H1 (cell line): ENCODE data around the gene CLCA1. TPM values are rescaled to one million over a fixed set of nuclear protein-coding genes. Genes with fewer than 3 reads are reported as not detected.

ENCODE experiments used
- HDAC2 ChIP-seq, 2 experiments: fragments of 300-600 bp in 1 of 2; sonication (generic) in 1 of 2; IDR thresholded peaks; 2 replicates each; pipeline ENCODE4 v1.6.1; 2011 to 2012; ENCODE audit warnings: low read depth in 2 of 2, low read length in 2 of 2, mild to moderate bottlenecking in 2 of 2, moderate library complexity in 2 of 2, borderline replicate concordance in 1 of 2, inconsistent platforms in 1 of 2
- POLR2AphosphoS5 ChIP-seq: IDR thresholded peaks from 2 replicates; pipeline ENCODE4 v1.6.1; 2011; ENCODE audit warnings: low read depth, low read length
- RBBP5 ChIP-seq: IDR thresholded peaks from 2 replicates; pipeline ENCODE4 v1.7.1; 2012; ENCODE audit warnings: low read depth, mild to moderate bottlenecking, inconsistent platforms, low read length, moderate library complexity, borderline replicate concordance
- RNF2 ChIP-seq: fragments of 200-900, 300-1000 bp; sonication (generic); IDR thresholded peaks from 2 replicates; pipeline ENCODE4 v1.7.1; 2016; ENCODE audit warnings: borderline replicate concordance, low read depth, mild to moderate bottlenecking, antibody characterized with exemption, low read length; ENCODE audit not compliant: poor library complexity, severe bottlenecking; ENCODE audit errors: missing control alignments
- RXRA ChIP-seq: IDR thresholded peaks from 2 replicates; pipeline ENCODE4 v1.6.1; 2011; ENCODE audit warnings: low read depth, mild to moderate bottlenecking, low read length, moderate library complexity; ENCODE audit not compliant: insufficient read depth
- TAF7 ChIP-seq: optimal IDR thresholded peaks from 2 replicates; pipeline ENCODE3; 2011; ENCODE audit warnings: low read depth, mild to moderate bottlenecking, inconsistent platforms, low read length, moderate library complexity, borderline replicate concordance
- polyA plus RNA-seq, 7 experiments: library from polyadenylated mRNA; depleted of rRNA in 3 of 7; stranded (reverse) in 5 of 7; unstranded in 2 of 7; fragments of >200 nt in 5 of 7; fragments of 200-250 nt in 2 of 7; gene quantifications; 1 replicate in 5 of 7; 2 replicates in 1 of 7; 4 replicates in 1 of 7; pipeline versions ENCODE4 v1.2.1 to v1.2.3, GENCODE V29; 2011 to 2013; ENCODE audit warnings: missing spikeins in 2 of 7, mixed read lengths in 2 of 7
- total RNA-seq: library from RNA; stranded (reverse); fragmentation: NEBNext Ultra II Directional; extraction: Animal tissue kit (Norgen Biotek cat#: 25700); gene quantifications from 2 replicates; pipeline ENCODE4 v1.2.1, GENCODE V29; 2021
- TF ChIP-seq, protein P1 (sequence below): IDR thresholded peaks from 2 replicates; pipeline ENCODE4 v1.6.1; 2012; ENCODE audit warnings: low read length, inconsistent platforms

CLCA1 gene
- total and polyA plus RNA-seq, 2 of the 8 experiments (the other 6 are each of a cell fraction or from before 2014, with no cell fraction given) = not detected

DNA sequence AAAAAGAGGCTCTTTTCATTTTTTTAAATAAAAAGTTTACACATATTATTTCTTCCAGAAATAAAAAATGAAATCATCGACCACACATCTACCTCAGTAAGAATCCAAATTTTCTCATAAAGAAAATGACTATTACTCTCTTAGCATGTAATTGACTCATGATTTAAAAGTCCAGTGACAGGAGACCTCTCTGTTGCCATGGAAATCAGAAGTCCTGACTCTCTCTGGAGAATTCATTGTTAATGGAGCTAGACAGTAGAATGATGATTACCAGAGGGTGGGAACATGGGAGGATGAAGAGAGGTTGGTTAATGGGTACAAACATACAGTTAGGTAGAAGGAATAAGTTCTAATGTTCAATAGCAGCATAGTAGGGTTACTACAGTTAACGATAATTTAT, 73.1 kb downstream of the CLCA1 start (continued):
- no peak for TF ChIP-seq RBBP5
- TF ChIP-seq, protein P1, sequence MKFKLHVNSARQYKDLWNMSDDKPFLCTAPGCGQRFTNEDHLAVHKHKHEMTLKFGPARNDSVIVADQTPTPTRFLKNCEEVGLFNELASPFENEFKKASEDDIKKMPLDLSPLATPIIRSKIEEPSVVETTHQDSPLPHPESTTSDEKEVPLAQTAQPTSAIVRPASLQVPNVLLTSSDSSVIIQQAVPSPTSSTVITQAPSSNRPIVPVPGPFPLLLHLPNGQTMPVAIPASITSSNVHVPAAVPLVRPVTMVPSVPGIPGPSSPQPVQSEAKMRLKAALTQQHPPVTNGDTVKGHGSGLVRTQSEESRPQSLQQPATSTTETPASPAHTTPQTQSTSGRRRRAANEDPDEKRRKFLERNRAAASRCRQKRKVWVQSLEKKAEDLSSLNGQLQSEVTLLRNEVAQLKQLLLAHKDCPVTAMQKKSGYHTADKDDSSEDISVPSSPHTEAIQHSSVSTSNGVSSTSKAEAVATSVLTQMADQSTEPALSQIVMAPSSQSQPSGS = no peak
- no peak for TF ChIP-seq POLR2AphosphoS5
- TF ChIP-seq RNF2 = no peak
- no peak for TF ChIP-seq TAF7
- no peak for TF ChIP-seq HDAC2 (IDR thresholded peaks at IDR 0.05; ENCODE audit: borderline replicate concordance in 1 of 2, low read depth in 2 of 2, low read length in 2 of 2)
- no peak for TF ChIP-seq RXRA
